PC-3 (cell line): ENCODE results near the gene RIOX2.

Experiments
- CTCF ChIP-seq: fragments of 300-600 bp; sonication (generic); conservative IDR thresholded peaks from 2 replicates; pipeline ENCODE4 v1.5.1; 2017; ENCODE audit warnings: antibody characterized with exemption, low read depth, mild to moderate bottlenecking, low read length
- EZH2 ChIP-seq: fragments of 300-600 bp; sonication (generic); IDR thresholded peaks from one replicate; pipeline ENCODE4 v1.6.1; 2017; ENCODE audit warnings: antibody characterized with exemption, mild to moderate bottlenecking, low read length; ENCODE audit not compliant: unreplicated experiment

GRCh38 chr3:97939401-97939800, 32.8 kb downstream of the RIOX2 start:
- TF ChIP-seq CTCF (no peak), EZH2 (no peak)
